NCI-H1105 (cell line): ENCODE data around the gene ABCC9.
A peak's percentile ranks its signal among the peaks of the same experiment; 100 is the strongest.

ENCODE experiments used
- DNase-seq: peaks from one replicate; lab custom pipeline; 2025; lab: John Stamatoyannopoulos, UW

ABCC9 gene

DNA sequence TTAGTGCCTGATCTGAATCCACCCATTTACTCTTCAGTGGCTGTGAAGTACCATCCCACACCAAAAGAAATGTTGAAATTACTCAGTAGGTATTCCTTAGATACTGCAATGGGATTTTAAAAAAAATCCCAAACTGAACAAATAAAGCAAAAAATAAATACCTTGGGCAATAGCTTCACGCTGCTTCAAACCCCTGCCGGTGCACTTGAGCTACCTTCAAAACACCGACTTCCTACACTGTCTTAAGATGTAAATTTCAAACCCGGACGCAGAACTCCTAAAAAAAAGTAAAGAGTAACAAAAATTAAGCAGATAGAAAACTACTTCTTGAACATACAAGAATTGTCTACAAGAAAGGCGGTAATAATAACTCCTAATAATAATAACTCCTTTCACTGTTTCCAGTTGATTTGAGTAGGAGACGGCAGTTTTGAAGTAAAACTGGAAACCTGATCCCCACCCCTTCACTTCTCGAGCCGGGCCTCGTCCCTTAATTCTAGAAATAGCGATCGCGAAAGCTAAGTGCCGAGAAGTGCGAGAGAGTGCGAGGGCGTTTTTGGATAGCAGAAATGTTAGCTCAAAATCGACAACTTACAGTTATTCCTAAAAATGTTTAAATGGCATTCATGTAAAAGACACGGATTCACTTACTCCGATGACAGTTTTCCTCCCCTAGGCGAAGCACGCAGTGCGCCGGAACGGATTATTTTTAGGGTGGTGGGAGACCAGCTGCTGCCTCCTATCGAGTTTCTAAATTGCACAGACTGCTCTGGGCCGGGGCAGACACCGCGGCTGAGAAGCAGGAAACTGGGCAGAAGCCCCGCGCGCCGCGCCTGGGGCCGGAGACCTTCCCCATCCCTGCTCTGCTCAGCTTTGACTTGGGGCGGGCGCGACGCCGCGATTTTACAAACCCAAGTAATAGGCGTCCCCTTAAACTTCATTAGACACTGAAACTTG, at the start of gene ABCC9:
ABCC9 (minus strand) TSS at position 878 of the 957 bp plus-strand sequence. CDS start 4,752 bp downstream, outside the sequence.
- DNase-seq = no peak

DNA sequence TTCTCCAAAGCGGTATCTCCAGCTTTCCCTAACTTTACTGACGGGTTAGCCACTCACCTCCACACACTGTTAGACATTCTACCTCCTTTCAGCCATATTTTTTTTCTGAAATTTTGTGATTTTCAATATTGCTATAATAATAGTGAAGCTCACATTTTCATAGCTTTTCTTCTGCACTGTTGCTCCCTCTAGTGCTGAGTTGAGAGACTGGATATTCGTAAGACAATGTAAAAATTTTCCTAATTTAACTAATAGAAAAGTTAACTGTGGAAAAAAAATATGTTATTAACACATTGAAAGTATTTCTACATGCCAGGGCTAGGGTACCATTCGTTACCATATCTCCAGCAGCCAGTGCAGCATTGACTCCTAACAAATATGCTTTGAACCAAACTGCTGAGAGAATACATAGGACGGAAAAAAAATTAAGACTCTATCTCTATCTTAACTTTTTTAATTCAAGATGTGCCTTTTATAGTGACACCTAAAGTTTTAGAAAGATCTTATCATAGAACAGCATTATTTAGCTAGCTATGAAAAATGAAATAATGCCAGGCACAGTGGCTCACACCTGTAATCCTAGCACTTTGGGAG, 48.7 kb upstream of the ABCC9 start:
- DNase-seq = peak; percentile 9

DNA sequence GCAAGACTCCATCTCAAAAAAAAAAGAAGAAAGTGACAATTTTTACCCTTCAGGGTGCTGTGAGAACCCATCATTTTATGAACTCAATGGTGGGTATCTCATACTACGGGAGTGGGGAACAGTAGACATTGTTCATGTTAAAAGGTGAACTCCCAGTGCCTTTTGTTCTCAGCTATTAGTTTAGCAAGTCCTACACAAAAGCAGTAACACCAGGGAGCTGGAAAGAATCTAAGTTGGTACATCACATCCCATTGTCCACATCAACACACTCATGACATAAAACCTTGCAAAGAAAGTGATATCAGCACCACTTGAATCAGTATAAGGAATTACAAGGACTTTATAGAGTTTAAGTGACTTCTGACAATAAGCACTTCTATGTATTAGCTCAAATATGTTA, 47.4 kb upstream of the ABCC9 start:
- no peak for DNase-seq

DNA sequence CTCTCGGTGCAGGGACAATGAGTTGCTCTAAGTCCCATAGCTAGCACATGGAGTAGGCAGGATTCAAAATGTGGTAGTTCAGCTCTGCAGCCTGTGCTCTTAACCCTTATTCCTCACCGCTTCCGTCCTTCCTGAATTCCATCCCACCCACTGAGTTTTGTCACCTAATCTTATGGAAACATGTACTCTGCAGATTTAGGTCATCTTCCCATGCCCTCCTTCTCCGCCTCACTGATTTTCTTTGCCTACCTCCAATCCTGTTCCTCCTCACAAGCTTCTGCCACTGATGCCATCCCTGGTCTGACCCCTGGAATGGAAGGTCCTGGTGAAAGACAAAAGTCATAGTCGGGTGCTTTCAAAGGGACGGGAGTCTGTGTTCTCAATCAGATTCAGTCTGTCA, 46.5 kb upstream of the ABCC9 start:
- DNase-seq = no peak

DNA sequence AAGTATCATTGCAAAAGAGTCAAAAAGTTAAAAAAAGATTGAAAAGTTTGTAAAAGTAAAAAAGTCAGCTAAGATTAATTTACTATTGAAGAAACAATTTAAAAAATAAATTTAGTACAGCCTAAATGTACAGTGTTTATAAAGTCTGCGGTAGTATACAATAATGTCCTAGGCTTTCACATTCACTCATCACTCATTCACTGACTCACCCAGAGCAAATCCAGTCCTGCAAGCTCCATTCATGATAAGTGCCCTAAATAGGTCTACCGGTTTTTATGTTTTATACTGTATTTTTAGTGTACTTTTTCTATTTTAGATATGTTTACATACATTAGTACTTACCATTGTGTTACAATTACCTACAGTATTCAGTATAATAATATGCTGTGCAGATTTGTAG, 43.9 kb upstream of the ABCC9 start:
- DNase-seq = no peak

DNA sequence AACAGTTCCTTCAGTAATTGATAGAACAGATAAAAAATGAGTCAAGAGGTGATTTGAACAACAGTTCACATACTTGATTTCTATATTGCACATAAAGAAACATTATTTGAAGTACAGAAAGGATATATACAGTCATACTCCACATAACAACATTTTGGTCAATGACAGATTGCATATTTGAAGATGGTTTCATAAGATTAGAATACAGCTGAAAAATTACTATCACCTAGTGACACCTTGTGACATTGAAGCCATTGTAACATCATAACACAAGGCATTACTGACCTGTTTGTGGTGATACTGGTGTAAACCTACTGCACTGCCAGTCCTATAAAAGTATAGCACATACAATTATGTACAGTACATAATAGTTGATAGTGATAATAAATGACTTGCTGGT, 43.1 kb upstream of the ABCC9 start:
- DNase-seq = no peak

DNA sequence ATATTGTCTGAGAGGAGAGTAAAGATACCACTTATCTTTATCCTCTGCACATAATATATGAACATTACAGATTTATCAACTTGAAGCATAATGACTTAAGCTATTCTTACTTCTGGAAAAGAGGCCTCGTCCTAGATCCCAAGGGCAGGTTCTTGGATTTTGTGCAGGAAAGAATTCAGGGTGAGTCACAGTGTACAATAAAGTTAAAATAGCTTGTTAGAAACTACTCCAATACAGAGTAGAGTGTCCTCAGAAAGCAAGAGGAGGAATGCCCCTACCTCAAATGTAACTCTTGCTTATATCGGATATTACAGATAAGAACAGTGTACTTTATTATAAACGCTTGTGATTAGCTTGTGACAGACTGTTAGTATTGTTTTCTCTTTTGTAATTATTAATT, 41.9 kb upstream of the ABCC9 start:
- no peak for DNase-seq

DNA sequence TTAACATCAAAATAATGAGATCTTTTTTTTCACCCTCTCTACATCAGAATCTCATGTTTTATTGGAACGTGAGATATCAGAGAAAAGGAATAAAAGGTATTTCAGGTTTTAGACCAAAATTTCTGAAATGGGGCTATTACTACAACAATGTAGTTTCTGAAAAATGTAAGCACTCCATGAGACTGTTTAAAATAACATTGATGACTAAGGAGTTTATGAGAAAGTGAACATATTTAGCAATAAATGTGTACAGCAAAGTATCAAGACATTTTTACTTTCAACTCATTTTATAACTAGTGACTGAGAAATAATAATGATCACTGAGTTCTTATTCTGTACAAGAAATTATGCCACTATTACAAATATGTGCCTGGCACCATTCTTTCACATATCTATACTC, 39.3 kb upstream of the ABCC9 start:
- DNase-seq = no peak

DNA sequence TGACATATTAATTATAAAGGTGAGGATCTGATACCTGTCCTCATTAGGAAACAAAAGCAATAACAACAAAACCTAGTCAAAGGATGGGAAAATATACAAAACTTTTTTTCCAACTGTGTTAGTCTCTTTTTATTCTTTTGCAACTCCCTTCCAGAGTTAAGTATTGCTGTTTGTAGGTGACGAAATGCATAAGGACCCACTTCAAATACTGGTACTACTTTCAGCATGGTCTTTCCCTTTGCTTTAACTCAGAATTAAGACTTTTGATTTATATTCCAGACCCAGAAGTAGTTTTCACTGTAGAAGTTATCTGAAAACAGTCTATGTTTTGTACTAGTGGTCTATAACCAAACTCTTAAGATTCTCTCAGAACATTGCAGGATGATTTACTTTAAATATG, 34.1 kb upstream of the ABCC9 start:
- DNase-seq = no peak

DNA sequence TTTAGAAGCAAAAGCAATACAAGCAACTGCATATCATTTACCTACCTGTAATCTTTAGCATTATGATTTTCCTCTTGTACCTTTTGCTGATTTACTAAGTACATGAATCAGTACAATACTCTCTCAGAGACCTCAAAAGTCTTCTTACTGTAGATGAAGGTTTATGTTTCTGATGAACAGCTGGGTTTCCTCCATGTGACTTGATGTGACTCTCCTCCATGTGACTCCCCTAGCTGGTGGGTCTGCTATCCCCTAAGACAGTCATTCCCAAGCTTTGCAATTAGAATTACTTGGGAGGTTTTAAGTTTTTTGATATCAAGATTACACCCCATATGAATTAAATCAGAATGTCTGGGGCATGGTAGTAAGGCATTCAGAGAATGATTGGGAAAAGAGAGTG, 32.0 kb upstream of the ABCC9 start:
- DNase-seq = no peak

DNA sequence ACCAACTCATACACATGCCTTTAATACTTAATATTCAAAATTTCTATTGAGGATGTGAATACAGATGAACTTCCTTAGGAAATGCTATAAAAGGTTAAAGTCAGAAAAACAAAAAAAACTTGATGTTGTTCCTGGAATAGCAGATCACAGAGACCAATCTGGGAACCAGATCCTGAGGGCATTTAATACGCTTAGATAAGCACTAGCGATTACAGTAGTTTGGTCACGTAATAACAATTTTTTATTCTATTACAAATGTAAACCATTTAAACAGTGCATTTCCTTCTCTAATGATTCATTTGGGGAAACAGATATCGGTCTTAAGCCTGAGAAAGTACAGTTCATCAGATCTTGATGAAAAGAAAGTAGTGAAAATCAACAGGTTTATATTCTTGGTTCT, 30.8 kb upstream of the ABCC9 start:
- DNase-seq = no peak

DNA sequence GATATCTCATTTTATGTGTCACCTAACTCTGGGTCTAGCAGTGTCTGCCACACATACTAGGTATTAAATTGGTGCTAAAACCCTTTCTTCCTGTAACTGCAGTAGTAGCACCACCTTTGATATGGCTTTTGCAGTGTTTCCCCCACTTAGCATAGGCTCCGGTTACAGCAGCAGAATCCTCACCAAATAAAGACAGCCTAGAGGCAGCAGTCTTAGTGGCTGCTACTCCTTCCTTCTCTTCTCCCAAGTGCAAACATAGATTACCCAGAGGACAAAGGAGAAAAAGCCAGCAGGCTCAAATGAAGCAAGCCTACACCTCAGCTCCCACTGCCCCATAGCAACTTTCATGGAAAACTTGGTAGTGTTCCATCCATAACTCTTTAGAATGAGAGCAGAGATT, 30.1 kb upstream of the ABCC9 start:
- DNase-seq = no peak

DNA sequence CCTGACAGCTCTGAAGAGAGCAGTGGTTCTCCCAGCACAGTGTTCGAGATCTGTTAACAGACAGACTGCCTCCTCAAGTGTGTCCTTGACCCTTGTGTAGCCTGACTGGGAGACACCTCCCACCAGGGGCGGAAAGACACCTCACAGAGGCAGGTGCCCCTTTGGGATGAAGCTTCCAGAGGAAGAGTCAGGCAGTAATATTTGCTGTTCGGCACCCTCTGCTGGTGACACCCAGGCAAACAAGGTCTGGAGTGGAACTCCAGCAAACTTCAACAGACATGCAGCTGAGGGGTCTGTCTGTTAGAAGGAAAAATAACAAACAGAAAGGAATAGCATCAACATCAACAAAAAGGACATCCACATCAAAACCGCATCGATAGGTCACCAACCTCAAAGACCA, 21.6 kb upstream of the ABCC9 start:
- no peak for DNase-seq

DNA sequence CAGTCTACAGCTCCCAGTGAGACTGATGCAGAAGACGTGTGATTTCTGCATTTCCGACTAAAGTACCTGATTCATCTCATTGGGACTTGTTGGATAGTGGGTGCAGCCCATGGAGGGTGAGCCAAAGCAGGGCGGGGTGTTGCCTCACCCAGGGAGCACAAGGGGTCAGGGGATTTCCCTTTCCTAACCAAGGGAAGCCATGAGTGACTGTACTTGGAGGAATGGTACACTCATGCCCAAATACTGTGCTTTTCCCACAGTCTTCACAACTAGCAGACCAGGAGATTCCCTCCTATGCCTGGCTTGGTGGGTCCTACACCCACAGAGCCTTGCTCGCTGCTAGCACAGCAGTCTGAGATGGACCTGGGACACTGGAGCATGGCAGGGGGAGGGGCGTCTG, 21.0 kb upstream of the ABCC9 start:
- no peak for DNase-seq

DNA sequence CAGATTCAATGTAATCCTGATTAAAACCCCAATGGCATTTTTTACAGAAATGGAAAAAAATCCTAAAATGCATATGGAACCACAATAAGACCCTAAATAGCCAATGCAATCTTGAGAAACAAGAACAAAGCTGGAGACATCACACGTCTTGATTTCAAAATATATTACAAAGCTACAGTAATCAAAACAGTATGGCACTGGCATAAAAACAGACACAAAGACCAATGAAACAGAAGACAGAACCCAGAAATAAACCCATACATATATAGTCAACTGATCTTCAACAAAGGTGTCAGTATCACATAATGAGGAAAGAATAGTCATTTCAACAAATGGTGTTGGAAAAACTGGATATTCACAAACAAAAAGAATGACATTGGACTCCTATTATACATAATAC, 9.4 kb upstream of the ABCC9 start:
- no peak for DNase-seq

DNA sequence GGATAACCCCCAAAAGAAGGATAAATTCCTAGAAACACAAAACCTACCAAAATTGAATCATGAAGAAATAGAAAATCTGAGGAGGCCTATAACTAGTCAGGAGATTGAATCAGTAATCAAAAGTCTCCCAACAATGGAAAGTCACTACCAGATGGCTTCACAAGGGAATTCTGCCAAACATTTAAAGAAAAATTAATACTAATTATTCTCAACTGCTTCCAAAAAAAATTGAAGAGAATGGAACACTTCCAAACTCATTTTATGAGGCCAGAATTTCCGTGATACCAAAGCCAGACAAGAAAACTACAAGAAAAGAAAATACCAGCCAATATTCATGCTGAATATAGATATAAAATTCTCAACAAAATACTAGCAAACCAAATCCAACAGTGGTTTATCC, 7.8 kb upstream of the ABCC9 start:
- no peak for DNase-seq

DNA sequence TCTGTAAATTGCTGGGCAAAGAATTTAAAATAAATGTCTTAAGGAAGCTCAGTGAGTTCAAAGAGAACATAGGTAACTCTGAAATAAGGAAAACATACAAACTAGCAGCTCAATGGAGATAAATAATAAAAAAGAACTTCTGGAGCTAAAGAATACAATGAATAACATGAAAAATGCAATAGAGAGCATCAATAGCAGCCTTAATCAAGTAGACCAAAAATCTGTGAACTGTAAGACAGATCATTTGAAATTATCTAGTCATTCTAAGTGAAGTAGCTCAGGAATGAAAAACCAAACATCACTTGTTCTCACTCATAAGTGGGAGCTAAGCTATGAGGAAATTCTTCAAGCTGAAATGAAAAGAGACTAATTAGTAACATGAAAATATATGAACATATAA, 5.8 kb upstream of the ABCC9 start:
- no peak for DNase-seq

DNA sequence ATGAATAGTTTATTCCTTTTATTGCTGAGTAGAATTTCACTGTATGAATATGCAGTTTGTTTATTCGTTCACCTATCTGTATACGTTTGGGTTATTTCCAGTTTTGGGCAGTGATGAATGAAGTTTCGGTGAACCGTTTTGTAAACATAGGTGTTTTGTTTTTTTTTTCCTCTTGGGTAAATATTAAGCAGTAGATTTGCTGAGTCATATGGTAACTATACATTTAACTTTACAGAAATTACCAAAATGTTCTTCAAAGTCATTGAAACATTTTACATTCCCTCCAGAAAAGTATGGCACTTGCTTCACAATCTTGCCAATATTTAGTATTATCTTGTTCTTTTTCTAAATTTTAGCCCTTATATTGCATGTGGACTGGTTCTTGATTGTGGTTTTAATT, 3.8 kb upstream of the ABCC9 start:
- no peak for DNase-seq

DNA sequence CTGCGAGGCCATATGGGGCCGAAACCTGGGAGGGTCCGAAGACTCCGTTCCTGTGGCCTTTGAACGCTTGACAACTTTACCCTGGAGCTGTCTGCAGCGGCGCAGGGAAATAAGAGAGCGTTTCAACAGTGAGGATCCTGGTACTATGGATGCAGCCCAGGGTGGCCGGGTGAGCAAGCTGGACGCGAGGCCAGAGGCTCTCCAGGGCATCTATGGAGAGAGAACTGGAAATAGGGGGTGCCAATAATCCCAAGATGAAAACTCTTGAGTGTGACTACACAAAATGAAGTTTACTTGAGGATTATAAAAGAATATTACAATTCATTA, 1.1 kb upstream of the ABCC9 start:
- DNase-seq = no peak

DNA sequence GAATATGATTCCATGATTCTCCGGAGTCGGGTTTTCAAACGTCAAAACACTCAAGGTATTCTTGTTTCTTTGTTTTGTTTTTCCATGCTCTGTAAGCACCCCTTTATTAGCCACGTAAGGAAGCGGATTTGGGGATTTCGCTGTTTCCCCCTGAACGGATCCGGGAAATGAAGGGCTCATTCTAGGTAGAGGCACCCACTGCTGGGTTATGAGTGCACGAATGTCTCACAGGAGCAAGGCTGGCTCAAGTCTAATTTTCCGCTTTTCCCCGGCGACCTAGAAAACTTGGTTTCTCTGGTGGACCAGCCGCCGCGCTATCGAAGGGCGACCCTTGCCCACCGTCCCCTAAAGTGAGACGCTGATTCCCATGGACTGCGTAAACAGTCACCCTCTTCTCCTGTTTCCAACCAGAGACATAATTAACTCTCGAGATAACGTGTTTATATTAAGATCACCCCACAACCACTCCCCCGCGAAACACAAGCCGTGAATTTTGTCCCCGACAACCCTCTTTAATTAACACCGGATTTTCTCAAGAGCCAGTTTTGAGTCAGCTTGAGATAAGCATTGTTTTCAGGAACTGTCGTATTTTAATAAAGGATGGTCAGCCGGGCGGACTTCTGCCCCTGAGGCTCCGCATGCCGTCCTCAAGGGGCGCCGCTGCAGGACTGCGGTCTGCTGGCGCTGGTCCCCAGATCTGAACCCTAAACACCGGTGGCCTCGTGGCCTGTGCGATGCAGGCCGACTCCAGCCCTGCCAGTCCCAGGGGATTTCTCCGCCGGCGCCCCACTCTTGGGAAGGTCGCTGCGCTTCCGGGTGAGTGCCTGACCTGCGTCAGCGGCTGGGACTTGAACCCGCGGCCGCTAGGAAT, 515 bp upstream of the ABCC9 start:
- no peak for DNase-seq

DNA sequence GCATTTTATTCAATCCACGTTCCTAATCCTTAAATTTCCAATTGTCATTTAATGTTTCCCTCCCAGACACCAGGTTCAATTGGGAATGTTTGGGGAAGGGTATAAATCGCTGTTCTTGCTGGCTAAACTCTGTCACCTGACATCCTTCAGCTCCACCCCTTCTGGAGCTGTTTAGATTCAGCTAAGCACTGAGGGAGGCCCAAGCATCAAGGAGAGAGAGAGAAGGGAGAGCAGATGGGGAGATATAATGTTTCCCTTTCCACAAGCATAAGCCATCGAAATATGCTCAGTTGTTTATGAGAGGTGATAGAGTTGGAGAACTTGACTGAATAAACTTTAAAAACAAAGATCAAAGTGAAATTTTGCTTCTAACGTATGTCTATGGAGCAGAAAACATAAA, 1.8 kb downstream of the ABCC9 start:
- no peak for DNase-seq

DNA sequence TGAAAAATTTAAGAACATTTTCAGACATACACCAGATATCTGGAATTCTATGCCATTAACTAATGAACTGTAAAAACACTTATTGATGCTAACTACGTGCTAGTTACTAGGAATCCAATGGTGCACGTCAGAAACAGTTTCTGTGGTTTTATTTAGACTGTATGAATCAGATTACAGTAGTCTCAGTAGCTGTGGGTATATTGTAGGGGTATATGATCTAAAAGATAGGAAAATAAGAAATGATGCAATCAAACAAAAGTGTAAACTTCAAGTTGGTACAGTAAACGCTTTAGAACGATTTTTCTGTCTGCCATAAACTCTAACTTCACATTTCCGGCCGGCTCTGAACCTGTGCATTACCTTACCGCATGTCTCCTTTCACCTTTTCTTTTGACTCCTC, 2.3 kb downstream of the ABCC9 start:
- DNase-seq = no peak

DNA sequence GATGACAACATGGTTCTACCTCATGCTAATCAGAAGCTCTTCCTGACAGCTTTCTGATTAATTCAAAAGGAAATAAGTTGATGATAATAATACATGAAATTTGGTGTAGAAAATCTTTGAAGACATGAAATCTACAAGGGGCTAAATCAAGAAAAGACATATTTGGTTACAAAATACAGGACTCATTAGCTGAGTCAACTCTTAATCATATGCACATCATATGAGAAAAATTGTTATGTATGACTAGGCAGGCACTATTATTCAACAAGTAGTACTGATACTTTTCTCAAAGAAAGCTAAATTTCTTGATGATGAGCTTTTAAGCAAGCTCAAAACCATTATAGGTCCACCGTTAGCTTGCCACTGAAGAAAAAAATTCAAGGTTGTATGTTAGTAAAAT, 7.1 kb downstream of the ABCC9 start:
- DNase-seq = no peak
